K562 (cell line): ENCODE data around the gene HLTF. TPM values are rescaled to one million over a fixed set of nuclear protein-coding genes. Genes with fewer than 3 reads are reported as not detected.

ENCODE experiments used
- ATAC-seq: fragments of 200-7000 bp; cut with Tn5 transposase; 3 replicates; pipeline ENCODE4 v1.9.1; 2020; ENCODE audit warnings: moderate library complexity
- BruUV-seq: library from RNA; stranded (reverse); fragments of 400-500 nt; replicated peaks from 2 replicates; lab custom pipeline; 2021; lab: Mats Ljungman, UMichigan
- CTCF ChIA-PET: fragments of 300-600 bp; formaldehyde crosslinking; extraction: SDS; loops from one replicate; lab custom pipeline; 2021; ENCODE audit warnings: low intra/inter-chr PET ratio; lab: Yijun Ruan, JAX
- POLR2A ChIA-PET: fragments of 300-600, 350-650 bp; sonication (Branson Sonifier 250); formaldehyde crosslinking; extraction: SDS; loops from one replicate; lab custom pipeline; 2021; ENCODE audit warnings: antibody characterized with exemption, inconsistent platforms; lab: Yijun Ruan, JAX
- DNase-seq, 4 experiments: peaks; one replicate each; pipeline versions ENCODE4 v3.0.0 to v3.0.0-alpha.2; 2011 to 2018; ENCODE audit warnings: low spot score in 3 of 4, mixed read lengths in 3 of 4; ENCODE audit errors: extremely low read depth in 1 of 4
- FAIRE-seq: peaks from 2 replicates; lab custom pipeline; 2011; peaks lifted over from hg19 to GRCh38; lab: Jason Lieb, UNC
- H2AFZ ChIP-seq: 2 replicates; pipeline ENCODE4 v1.6.0; 2011; ENCODE audit warnings: low read depth, low read length, control low read depth, inconsistent platforms
- H3K27ac ChIP-seq: fragments of 200-600 bp; 3 replicates; pipeline ENCODE4 v1.8.0; 2011; ENCODE audit warnings: low read depth, mild to moderate bottlenecking, control low read depth, inconsistent platforms, low read length, moderate library complexity, mixed read lengths; ENCODE audit errors: extremely low read depth
- H3K27me3 ChIP-seq, 2 experiments: fragments of 300-600 bp in 1 of 2; 2 replicates in 1 of 2; 3 replicates in 1 of 2; pipeline versions ENCODE4 v1.6.0 to v1.8.0; 2011; ENCODE audit warnings: inconsistent platforms in 2 of 2, low read length in 2 of 2, mild to moderate bottlenecking in 1 of 2, mixed read lengths in 1 of 2, moderate library complexity in 1 of 2; ENCODE audit not compliant: control insufficient read depth in 2 of 2, insufficient read depth in 2 of 2
- H3K36me3 ChIP-seq: fragments of 300-600 bp; 3 replicates; pipeline ENCODE4 v1.8.0; 2011; ENCODE audit warnings: mild to moderate bottlenecking, low read length, inconsistent platforms; ENCODE audit not compliant: control insufficient read depth, insufficient read depth
- H3K4me1 ChIP-seq, 2 experiments: fragments of 200-600 bp in 1 of 2; replicated peaks in 1 of 2; 2 replicates in 1 of 2; 3 replicates in 1 of 2; pipeline versions ENCODE4 v1.5.1 to v1.8.0; 2011; ENCODE audit warnings: inconsistent platforms in 2 of 2, low read length in 2 of 2, mild to moderate bottlenecking in 1 of 2, mixed read lengths in 1 of 2, moderate library complexity in 1 of 2; ENCODE audit not compliant: control insufficient read depth in 2 of 2, insufficient read depth in 2 of 2
- H3K4me2 ChIP-seq: 2 replicates; pipeline ENCODE4 v1.6.1; 2011; ENCODE audit warnings: low read length, control low read depth, inconsistent platforms, mixed read lengths; ENCODE audit not compliant: insufficient read depth
- H3K4me3 ChIP-seq: fragments of 200-600 bp; sonication (generic), shearing (Covaris generic); 2 replicates; pipeline ENCODE4 v1.5.1; 2016; ENCODE audit warnings: control low read depth, inconsistent platforms
- H3K79me2 ChIP-seq: fragments of 200-600 bp; 3 replicates; pipeline ENCODE4 v1.8.0; 2011; ENCODE audit warnings: low read length, inconsistent platforms; ENCODE audit not compliant: control insufficient read depth, insufficient read depth
- H3K9ac ChIP-seq, 2 experiments: 2 replicates each; pipeline versions ENCODE4 v1.6.0 to v1.6.1; 2011; ENCODE audit warnings: low read depth in 2 of 2, low read length in 2 of 2, control low read depth in 1 of 2, inconsistent platforms in 1 of 2, mild to moderate bottlenecking in 1 of 2, mixed read lengths in 1 of 2; ENCODE audit not compliant: insufficient read depth in 1 of 2
- H3K9me1 ChIP-seq: one replicate; pipeline ENCODE4 v1.6.0; 2011; ENCODE audit warnings: inconsistent platforms, mild to moderate bottlenecking, low read length, moderate library complexity; ENCODE audit not compliant: control insufficient read depth, insufficient read depth
- H3K9me3 ChIP-seq: replicated peaks from 2 replicates; pipeline ENCODE4 v1.5.1; 2011; ENCODE audit warnings: low read depth, low read length, inconsistent platforms; ENCODE audit not compliant: control insufficient read depth, insufficient read depth
- H4K20me1 ChIP-seq: replicated peaks from 2 replicates; pipeline ENCODE4 v1.6.1; 2011; ENCODE audit warnings: low read length, inconsistent platforms, mixed read lengths; ENCODE audit not compliant: control insufficient read depth, insufficient read depth
- COPS2 ChIP-seq: fragments of 450-650 bp; conservative IDR thresholded peaks from 2 replicates; pipeline ENCODE4 v1.6.1; 2016; ENCODE audit warnings: mild to moderate bottlenecking, moderate library complexity
- E2F3 ChIP-seq: fragments of 250-450 bp; sonication (Bioruptor Pico); IDR thresholded peaks from 2 replicates; pipeline ENCODE4 v1.4.0; 2020; ENCODE audit warnings: mild to moderate bottlenecking
- FUS ChIP-seq: fragments of 200-400 bp; formaldehyde crosslinking; optimal IDR thresholded peaks from 2 replicates; pipeline ENCODE3; 2017; ENCODE audit warnings: low read depth, low read length
- HNRNPL ChIP-seq: fragments of 200-400 bp; formaldehyde crosslinking; IDR thresholded peaks from 2 replicates; pipeline ENCODE4 v1.6.1; 2017; ENCODE audit warnings: low read depth, mild to moderate bottlenecking, low read length
- SMARCA5 ChIP-seq: fragments of 450-650 bp; IDR thresholded peaks from 2 replicates; pipeline ENCODE4 v1.6.1; 2016
- TBP ChIP-seq: optimal IDR thresholded peaks from 2 replicates; pipeline ENCODE3; 2011; ENCODE audit warnings: low read depth, low read length, improper control_type of control experiment
- WGBS: fragments of 100-300 bp; shearing (Covaris generic); methylation state at CpG from one replicate; pipeline ENCODE4 v1.1.6; 2016; ENCODE audit warnings: low coverage, mixed read lengths; ENCODE audit not compliant: insufficient coverage; ENCODE audit errors: missing lambda C conversion rate; 5-methylcytosine and 5-hydroxymethylcytosine counted together
- in situ Hi-C: fragments of 300-500 bp; cut with MboI; formaldehyde crosslinking; loops from 4 replicates; pipeline ENCODE4 v1.15.0; 2018; ENCODE audit warnings: inconsistent platforms, mixed read lengths
- intact Hi-C: fragments of 100-400 bp; cut with micrococcal nuclease; formaldehyde crosslinking; loops from 2 replicates; pipeline ENCODE4 v1.14.2; 2022
- polyA plus RNA-seq, 8 experiments: library from polyadenylated mRNA; depleted of rRNA in 4 of 8; stranded (reverse) in 5 of 8; unstranded in 3 of 8; fragments of >200 nt; fragmentation: Nextera tagmentation in 2 of 8; fragmentation: Illumina TruSeq in 1 of 8; extraction: Ambion mirVana in 2 of 8; extraction: Trizol in 1 of 8; gene quantifications; 2 replicates each; pipeline versions ENCODE4 v1.2.1 to v1.2.3, GENCODE V29; 2011 to 2014; ENCODE audit warnings: inconsistent platforms in 1 of 8, missing spikeins in 1 of 8
- total RNA-seq, 7 experiments: library from RNA; depleted of rRNA in 6 of 7; stranded (reverse); fragments of >200 nt in 6 of 7; fragmentation: Illumina TruSeq in 2 of 7; extraction: Trizol in 2 of 7; gene quantifications; 2 replicates each; pipeline versions ENCODE4 v1.2.1 to v1.2.3, GENCODE V29; 2011 to 2021; ENCODE audit warnings: low replicate concordance in 1 of 7
- TF ChIP-seq, protein P1 (sequence below): fragments of 450-650 bp; IDR thresholded peaks from 2 replicates; pipeline ENCODE4 v1.7.0; 2016; ENCODE audit warnings: borderline replicate concordance
- TF ChIP-seq, protein P2 (sequence below): IDR thresholded peaks from 2 replicates; pipeline ENCODE4 v1.6.1; 2016; ENCODE audit warnings: missing genetic modification characterization, missing compliant biosample characterization
- TF ChIP-seq, protein P3 (sequence below), 2 experiments: fragments of 250-450 bp in 1 of 2; fragments of 450-650 bp in 1 of 2; sonication (Bioruptor Pico) in 1 of 2; IDR thresholded peaks; 2 replicates each; pipeline versions ENCODE4 v1.6.1 to v1.8.0; 2016 to 2021; ENCODE audit warnings: mild to moderate bottlenecking in 2 of 2, moderate library complexity in 2 of 2, missing compliant biosample characterization in 1 of 2, missing genetic modification characterization in 1 of 2

The HLTF gene
- total and polyA plus RNA-seq, 9 of the 15 experiments (the other 6 are each of a cell fraction or from before 2014, with no cell fraction given) = 35.1 to 82.4 (median 50.4) TPM

DNA sequence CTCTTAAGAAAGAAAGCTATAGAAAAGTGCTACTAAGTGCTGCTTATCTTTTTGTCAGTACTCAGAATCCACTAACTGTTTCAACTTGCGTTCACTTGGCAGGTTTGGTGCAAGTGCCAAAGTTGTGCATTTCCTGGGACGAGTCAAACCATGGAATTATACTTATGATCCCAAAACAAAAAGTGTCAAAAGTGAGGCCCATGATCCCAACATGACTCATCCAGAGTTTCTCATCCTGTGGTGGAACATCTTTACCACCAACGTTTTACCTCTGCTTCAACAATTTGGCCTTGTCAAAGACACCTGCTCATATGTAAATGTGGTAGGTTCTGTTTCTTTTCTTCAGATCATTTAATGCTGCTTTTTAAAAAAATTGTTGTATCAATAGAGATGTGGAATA, 62.4 kb downstream of the HLTF start:
- H3K4me3 ChIP-seq = no peak overlapping the region
- no peaks in the 10 kb centered on the region for H3K9me3 ChIP-seq
- no peaks in the 10 kb centered on the region for H3K4me1 ChIP-seq
- intact Hi-C loops (no loop called here), in situ Hi-C loops (no loop called here)
- DNase-seq (no peak), FAIRE-seq (no peak), ATAC-seq (no peak)
- BruUV-seq = no TSS peak
- TF ChIP-seq TBP = no peak
- TF ChIP-seq E2F3 (CRISPR knock-in tag) = no peak
- TF ChIP-seq, protein P1, sequence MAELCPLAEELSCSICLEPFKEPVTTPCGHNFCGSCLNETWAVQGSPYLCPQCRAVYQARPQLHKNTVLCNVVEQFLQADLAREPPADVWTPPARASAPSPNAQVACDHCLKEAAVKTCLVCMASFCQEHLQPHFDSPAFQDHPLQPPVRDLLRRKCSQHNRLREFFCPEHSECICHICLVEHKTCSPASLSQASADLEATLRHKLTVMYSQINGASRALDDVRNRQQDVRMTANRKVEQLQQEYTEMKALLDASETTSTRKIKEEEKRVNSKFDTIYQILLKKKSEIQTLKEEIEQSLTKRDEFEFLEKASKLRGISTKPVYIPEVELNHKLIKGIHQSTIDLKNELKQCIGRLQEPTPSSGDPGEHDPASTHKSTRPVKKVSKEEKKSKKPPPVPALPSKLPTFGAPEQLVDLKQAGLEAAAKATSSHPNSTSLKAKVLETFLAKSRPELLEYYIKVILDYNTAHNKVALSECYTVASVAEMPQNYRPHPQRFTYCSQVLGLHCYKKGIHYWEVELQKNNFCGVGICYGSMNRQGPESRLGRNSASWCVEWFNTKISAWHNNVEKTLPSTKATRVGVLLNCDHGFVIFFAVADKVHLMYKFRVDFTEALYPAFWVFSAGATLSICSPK = no peak
- no peak for TF ChIP-seq FUS
- TF ChIP-seq COPS2 = no peak
- no peak for TF ChIP-seq SMARCA5
- TF ChIP-seq, protein P2, sequence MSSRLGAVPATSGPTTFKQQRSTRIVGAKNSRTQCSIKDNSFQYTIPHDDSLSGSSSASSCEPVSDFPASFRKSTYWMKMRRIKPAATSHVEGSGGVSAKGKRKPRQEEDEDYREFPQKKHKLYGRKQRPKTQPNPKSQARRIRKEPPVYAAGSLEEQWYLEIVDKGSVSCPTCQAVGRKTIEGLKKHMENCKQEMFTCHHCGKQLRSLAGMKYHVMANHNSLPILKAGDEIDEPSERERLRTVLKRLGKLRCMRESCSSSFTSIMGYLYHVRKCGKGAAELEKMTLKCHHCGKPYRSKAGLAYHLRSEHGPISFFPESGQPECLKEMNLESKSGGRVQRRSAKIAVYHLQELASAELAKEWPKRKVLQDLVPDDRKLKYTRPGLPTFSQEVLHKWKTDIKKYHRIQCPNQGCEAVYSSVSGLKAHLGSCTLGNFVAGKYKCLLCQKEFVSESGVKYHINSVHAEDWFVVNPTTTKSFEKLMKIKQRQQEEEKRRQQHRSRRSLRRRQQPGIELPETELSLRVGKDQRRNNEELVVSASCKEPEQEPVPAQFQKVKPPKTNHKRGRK = no peak
- TF ChIP-seq, protein P3, sequence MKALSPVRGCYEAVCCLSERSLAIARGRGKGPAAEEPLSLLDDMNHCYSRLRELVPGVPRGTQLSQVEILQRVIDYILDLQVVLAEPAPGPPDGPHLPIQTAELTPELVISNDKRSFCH (CRISPR knock-in tag; IDR thresholded peaks at IDR 0.05) = no peak
- TF ChIP-seq, protein P3 (tag; IDR thresholded peaks at IDR 0.05) = no peak
- TF ChIP-seq HNRNPL = no peak
- H3K4me2 ChIP-seq = no peak overlapping the region
- 56% methylated on average over 3 of the region's 3 CpGs for WGBS
- no peaks in the 10 kb centered on the region for H3K27me3 ChIP-seq
- H3K79me2 ChIP-seq = no peaks in the 10 kb centered on the region
- H3K27ac ChIP-seq = no peak overlapping the region
- no peaks in the 10 kb centered on the region for H4K20me1 ChIP-seq
- ChIA-PET CTCF (no interaction called here), POLR2A (no interaction called here)
- H3K9ac ChIP-seq = no peak overlapping the region
- no peaks in the 10 kb centered on the region for H3K9me1 ChIP-seq
- H2AFZ ChIP-seq = no peak overlapping the region
- H3K36me3 ChIP-seq = peaks cover 34% of the 10 kb centered on the region; the same call in 1 of the 3 replicates
